ENCODE results near the gene HYCC1.
A peak's percentile ranks its signal among the peaks of the same experiment; 100 is the strongest.
"Not testable (repeated sequence)": the region's sequence is repeated elsewhere in the genome, so short reads cannot be mapped to it uniquely, and the experiment has no call there.

Gene HYCC1

DNA sequence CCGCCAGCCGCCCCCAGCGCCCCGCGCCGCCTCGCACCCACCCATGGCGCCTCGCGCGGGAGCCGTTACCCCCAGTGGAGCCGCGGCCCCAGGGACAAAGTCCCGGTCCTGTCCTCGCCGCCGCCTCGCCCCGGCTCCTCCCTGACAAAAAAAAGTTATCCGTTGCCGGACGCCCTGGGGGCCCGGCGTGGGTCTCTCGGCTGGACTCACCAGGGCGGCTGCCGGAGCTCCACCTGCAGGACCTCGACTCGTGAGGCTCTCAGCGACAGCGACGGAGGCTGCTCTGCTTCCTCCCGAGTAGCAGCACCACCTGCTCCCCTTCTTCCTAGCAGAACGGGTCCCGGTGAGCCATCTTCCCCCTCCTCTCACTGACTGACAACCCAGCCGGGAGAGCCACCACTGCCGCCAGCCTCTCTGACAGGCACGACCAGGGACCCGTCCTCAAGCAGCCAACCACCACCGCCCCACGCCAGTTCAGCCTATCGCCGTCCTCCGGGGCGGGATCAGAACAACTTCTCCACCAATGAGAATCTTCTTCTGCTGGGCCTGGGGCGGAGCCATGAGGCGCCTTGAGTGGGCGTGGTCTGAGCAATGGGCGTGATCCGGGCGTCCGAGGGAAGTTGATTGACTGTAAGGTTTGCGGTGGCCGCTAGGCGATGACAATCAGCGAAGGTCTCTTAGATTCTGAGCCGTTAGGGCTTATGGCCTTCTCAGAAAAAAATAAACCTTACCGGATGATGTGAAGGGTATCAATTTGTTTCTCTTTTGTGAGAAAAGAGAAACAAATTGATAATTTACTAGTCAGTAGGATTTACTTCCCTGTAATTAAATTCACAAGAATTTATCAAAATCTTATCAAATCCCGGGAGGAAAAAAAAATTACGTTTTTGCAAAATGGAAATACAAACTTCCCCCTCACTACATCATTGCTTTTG lies at the start of gene HYCC1:
TSS of gene HYCC1 (minus strand) at position 416 of the 935 bp plus-strand sequence. CDS start 23,019 bp downstream, outside the sequence.
- peak; percentile 99 for DNase-seq

DNA sequence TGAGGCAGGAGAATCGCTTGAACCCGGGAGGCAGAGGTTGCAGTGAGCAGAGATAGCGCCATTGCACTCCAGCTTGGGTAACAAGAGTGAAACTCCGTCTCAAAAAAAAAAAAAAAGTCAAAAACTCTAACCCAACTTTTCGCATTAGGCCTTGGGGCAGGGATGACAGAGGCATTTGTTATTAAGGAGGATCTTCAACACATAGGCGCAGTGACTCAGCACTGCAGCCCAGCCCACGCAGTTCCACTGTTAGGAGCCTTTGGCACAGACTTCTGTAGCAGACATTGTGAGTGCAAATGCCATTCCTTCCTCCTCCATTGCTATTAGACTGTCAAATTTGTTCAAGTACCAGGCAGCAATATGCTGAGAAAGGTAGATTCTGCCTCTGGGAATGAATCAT lies 48.5 kb upstream of the HYCC1 start:
- no peak for DNase-seq

DNA sequence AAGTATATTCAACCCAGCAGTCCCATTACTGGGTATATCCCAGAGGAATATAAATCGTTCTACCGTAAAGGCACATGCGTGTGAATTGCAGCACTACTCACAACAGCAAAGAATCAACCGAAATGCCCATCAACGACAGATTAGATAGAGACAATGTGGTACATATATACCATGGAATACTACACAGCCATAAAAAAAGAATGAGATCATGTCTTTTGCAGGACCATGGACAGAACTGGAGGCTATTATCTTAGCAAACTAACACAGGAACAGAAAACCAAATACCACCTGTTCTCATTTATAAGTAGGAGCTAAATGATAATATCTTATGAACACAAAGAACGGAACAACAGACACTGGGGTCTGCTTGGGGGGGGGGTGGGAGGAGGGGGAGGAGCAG lies 47.4 kb upstream of the HYCC1 start:
- DNase-seq: no peak

DNA sequence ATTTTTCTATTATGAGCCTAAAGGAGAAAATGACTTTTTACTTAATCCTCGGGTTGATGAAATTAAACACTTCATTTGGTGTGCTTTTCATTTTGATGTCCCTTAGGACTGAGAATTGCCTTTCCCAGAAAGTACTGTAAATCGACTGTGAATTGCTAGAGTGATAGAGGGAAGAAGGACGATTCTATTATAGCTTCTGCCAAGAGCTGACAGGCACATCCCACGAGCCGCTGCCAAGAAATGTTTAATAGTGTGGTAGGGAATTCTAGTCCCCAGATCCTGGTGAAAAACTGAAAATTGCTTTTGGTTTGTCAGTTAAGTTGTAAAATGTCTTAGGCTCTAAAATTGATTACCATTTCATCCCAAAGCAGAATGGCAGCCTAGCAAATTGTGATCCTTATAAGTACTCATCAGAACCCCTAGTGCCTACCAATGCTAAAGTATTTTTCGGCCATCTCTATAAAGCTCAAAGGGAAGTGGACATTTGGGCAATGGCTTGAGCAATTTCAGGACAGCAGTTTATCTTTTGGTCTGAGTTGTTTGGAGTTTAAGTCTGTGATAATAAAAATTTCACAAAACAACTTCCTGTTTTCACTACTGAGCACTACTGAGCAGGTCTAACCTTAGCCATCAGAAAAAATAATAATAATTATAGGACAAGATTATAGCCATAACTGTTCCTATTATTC lies 44.6 kb upstream of the HYCC1 start:
- no peak for DNase-seq

DNA sequence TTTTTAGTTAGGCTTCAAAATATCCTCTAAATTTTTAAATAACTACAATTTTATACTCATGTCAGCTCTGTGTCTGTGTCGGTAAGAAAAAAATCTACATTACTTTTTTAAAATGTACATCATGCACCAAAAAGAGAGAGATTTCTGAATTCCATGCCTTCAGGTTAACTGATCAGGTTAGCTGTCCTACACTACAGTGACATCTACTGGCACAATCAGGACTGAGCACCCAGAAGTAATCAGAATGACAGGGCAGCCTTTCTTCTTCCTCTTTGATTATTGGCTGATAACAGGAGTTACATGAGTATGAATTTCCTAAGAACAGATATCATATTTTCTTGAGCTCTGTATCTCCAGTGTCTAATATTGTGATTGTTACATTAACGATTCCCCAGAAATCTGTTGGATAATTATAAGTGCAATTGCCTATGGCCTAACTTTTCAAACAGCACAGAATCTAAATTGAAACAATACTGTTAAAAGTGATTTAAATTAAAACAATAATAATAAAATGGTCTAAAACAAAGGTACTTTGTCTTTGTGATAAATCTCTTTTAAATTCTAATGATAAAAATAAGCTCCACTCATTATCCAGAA lies 41.8 kb upstream of the HYCC1 start:
- DNase-seq: peak; percentile 79

GRCh38 chr7:23051124-23051485 lies 37.2 kb upstream of the HYCC1 start:
- not testable (repeated sequence) for DNase-seq

- DNase-seq: not testable (repeated sequence)
These were observed 32.4 kb upstream of the HYCC1 start for GRCh38 chr7:23046336-23046735.

DNA sequence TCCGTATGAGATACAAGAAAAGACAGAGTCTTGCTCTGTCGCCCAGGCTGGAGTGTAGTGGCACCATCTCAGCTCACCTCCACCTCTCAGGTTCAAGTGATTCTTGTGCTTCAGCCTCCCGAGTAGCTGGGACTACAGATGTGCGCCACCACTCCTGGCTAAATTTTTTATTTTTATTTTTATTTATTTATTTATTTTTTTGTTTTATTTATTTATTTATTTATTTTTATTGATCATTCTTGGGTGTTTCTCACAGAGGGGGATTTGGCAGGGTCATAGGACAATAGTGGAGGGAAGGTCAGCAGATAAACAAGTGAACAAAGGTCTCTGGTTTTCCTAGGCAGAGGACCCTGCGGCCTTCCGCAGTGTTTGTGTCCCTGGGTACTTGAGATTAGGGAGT lies 31.2 kb upstream of the HYCC1 start:
- DNase-seq: not testable (repeated sequence)

DNA sequence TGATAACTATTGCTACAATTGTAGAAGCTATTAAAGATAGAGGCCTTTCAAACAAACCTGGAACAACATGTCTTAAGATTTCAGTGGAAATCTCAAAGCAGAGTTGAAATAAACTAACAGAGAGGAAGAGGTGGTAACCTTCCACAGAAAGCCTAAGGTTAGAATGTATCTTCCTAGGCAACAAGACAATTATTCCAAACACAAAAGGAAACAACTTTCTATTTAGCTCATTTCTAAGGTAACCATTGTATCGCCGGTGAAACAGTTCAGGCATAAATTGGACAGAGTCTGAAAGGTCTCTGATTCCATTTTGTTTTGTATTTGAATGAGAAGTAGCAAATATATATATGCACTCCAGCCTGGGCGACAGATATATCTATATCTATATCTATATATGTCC lies 30.7 kb upstream of the HYCC1 start:
- no peak for DNase-seq

DNA sequence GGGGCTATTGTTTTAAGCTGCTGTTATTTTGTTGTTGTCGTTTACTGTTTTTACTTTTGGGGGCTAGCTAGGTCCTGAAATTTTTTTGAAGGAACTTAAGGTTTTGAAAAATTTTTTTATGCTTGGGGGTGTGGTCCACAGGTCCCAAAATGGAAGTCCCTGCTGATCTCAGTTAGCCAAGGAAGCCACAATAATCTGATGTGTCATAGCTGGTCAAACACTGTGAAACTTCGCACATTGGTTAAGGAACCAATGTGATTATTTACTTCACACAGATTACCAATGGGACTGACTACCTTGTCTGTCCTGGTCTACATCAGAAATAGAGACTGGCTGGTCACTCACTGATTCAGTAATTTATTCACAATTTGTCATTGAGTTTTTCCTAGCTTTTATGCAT lies 29.5 kb upstream of the HYCC1 start:
- DNase-seq: no peak

DNA sequence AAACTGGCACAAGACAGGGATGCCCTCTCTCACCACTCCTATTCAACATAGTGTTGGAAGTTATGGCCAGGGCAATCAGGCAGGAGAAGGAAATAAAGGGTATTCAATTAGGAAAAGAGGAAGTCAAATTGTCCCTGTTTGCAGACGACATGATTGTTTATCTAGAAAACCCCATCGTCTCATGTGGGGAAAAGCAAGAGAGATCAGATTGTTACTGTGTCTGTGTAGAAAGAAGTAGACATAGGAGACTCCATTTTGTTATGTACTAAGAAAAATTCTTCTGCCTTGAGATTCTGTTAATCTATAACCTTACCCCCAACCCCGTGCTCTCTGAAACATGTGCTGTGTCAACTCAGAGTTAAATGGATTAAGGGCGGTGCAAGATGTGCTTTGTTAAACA lies 25.7 kb upstream of the HYCC1 start:
- not testable (repeated sequence) for DNase-seq

DNA sequence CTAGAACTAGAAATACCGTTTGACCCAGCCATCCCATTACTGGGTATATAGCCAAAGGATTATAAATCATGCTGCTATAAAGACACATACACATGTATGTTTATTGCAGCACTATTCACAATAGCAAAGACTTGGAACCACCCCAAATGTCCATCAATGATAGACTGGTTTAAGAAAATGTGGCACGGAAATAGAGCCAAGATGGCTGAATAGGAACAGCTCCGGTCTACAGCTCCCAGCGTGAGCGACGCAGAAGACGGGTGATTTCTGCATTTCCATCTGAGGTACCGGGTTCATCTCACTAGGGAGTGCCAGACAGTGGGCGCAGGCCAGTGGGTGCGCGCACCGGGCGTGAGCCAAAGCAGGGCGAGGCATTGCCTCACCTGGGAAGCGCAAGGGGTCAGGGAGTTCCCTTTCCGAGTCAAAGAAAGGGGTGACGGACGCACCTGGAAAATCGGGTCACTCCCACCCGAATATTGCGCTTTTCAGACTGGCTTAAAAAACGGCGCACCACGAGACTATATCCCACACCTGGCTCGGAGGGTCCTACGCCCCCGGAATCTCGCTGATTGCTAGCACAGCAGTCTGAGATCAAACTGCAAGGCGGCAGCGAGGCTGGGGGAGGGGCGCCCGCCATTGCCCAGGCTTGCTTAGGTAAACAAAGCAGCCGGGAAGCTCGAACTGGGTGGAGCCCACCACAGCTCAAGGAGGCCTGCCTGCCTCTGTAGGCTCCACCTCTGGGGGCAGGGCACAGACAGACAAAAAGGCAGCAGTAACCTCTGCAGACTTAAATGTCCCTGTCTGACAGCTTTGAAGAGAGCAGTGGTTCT lies 21.8 kb upstream of the HYCC1 start:
- DNase-seq: not testable (repeated sequence)

DNA sequence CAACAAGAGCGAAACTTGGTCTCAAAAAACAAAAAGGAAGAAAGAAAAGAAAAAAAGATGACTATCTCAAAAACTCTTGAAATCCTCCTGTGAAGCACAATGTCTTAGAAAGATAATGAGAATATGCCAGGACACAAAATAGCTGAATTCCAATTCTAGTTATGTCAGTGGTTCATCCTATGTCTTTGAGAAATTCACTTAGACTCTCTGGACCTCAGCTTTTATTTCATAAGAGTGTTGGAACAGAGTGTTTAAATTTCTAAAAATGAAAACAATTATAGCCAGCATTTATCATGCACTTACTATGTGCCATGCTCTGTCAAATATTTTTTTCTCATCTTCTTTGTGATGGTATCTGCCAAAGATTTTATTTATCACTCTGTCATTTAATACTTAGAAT lies 13.3 kb upstream of the HYCC1 start:
- DNase-seq: no peak

GRCh38 chr7:23026164-23026563 lies 12.2 kb upstream of the HYCC1 start:
- DNase-seq: no peak

- no peak for DNase-seq
These were observed 10.5 kb upstream of the HYCC1 start for GRCh38 chr7:23024454-23024853.

- DNase-seq: no peak
These were observed 8.9 kb upstream of the HYCC1 start for GRCh38 chr7:23022851-23023250.

DNA sequence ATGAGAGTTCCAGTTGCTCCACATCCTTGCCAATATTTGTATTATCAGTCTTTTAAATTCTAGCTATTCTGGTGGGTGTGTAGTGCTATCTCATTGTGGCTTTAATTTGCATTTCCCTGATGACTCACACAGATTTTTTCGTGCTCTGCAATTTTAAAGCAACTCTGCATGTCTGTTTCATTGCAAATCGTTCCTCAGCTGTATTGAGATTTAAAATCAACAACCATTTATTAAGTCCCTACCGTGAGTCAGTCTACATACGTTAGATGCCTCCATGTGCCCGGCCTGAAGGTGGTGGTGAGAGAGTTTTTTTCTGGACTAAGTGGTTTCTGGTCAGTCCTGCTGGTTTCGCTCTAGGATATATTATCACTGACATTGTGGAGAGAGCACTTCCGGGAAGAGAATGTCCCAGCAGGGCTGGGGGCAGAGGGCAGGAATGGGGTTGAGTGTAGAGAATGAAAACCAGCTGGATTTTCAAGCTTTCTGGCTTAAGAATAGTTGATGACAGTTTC lies 8.4 kb upstream of the HYCC1 start:
- no peak for DNase-seq

DNA sequence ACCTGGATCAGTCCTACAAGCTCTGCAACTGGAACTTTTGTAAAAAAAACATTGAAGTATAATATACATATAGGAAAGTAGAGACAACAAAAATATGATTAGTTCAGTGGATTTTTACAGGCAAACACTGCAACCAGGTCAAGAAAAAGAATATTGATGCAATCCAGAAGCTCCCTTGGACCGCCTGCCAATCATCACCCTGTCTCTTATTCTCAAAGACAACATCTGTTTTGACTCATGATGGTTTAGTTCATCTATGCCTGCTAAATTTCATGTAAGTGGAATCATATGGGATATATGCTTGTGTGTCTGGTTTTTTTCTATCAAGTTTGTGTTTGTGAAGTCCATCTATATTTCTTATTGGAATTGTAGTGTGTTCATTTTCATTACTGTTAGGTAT lies 7.7 kb upstream of the HYCC1 start:
- no peak for DNase-seq

GRCh38 chr7:23020742-23021401 lies 6.9 kb upstream of the HYCC1 start:
- DNase-seq: no peak

DNA sequence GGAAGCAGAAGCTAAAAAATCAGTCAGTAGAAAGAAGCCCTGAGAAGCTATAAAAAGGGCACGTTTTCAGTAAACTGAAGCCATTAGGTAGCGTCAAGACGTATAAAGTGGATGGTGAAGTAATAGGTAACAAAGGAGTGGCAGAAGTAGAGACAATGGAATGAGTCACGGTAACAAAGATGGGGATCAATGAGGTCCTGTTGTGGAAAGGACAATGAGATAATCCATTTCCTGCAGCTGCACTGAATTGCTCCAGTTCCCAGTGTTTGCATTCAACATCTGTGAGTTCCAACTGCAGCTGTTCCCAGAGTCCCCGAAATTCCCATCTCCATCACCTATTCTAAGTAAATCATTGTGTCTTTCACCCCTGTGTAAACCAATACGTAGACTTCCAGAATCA lies 4.8 kb upstream of the HYCC1 start:
- no peak for DNase-seq

DNA sequence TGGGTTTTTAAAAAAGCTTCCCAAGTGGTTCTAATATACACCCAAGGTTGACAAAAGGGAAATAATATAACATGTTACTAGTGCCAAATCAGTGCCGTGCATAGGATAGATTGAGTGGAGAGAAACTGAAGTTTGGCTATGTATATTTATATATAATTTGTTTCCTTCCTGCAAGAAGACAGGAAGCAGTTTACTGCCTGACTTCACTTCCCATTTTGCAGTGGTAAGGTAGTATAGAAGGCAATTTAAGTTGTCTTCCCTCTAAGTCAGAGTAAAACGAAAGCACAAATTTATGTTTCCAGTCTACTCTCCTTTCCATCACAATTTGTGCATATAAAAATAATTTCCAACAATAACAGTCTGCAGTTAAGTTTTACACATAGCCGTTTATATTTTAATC lies 3.4 kb upstream of the HYCC1 start:
- DNase-seq: no peak

All from CD4-positive, alpha-beta T cell treated with Interleukin-10 for 1 hour (primary cell).